HK-2 (cell line): Measurements from ENCODE around the gene RASL10A.

Experiments used
- DNase-seq: peaks from one replicate; pipeline ENCODE4 v3.0.0-alpha.2; 2018; ENCODE audit not compliant: unreplicated experiment

Gene RASL10A

GRCh38 chr22:29323641-29324040 is 8.1 kb upstream of the RASL10A start:
- no peak for DNase-seq

- no peak for DNase-seq
These were observed 5.0 kb upstream of the RASL10A start for GRCh38 chr22:29320546-29320945.

- no peak for DNase-seq
These were observed 3.6 kb upstream of the RASL10A start for GRCh38 chr22:29319072-29319471.

DNA sequence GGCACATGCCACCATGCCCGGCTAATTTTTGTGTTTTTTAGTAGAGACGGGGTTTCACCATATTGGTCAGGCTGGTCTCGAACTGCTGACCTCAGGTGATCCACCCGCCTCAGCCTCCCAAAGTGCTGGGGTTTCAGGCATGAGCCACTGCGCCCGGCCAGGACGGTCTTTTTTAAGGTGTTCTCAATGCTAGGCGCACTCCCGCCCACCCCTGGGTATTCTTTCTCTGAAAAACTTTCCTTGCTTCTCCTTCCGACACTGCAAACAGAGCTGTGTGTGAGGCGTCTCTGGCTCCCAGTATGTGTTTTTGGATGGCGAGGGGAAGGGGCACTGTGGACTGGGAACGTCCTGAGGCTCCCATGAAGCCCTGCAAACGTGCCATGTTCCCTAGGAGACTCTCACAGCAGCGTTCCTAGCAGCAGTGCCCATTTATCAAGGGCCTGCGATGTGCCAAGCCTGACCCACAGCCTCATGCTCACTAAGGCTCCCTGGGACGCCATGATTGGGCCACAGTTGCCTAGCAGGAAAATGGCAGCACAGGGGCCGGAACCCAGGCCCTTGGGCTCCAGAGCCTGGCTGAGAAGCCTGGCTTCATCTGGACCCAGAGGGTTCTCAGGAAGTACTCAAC is 2.4 kb upstream of the RASL10A start:
- no peak for DNase-seq

DNA sequence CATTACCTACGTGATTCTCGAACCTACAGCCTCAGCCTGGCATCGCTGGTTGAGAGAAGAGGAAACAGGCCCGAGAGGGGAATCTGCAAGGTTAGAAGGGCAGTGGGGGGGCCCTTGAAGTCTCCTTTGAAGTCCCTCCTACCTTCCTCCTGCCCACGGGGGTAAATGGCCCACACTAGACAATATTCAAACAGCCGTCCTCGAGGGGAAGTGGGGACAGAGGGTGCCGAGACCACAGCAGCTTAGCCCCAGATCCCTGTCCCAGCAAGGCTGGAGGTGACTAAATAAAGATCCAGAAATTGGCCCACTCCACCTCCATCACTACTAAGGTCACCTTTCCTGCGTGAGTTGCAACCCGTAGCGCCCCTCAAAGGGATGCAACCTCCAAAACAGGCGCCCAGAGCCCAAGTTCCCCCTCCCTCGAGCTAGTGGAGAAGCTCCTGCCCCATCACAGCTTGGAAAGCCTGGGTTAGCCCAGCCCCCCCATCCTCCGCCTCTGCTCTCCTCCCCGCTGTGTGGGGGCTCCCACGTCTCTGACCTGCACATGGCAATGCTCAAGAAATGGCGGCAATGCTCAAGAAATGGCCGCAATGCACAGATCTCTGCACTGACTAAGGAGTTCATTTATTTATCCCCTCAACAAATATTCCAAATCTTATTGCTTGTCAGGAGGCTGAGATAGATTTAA is 788 bp upstream of the RASL10A start:
- DNase-seq, result no peak

DNA sequence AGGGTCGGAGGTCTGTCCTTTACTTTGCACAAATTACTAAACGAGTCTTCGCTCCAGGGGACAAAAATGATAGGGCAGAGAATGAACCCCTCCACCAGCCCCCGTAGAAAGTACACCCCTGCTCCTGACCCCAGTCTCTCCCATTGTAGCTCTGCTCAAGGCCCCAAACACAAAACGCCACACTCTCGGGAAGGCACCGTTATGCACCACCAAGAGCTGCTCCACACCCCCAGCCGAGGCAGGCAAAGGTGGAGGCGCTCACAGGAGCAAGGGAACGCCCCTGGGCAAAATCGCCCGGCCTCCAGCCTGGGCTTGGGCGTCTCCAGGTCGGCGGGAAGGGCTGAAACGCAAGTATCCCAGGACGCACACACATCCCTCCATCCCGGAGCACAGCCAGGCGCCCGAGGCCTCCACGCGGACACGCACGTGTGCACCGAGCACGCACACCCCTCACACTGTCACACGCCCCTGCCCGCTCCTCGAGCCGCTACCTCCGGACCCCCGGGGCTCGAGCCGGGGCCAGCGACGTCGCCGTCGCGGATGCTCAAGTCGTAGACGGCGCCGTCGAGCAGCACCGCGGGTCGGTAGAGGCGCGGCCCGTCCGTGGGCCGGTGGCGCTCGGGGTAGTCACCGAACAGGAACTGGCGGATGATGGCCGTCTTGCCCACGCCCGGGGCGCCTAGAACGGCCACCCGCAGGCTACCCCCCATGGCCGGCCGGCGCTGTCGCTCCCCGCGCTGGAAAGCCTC is 786 bp downstream of the RASL10A start:
- DNase-seq, result peak; percentile 16

- peak; percentile 14 for DNase-seq
These were observed 1.7 kb downstream of the RASL10A start for GRCh38 chr22:29313576-29314466.

- DNase-seq, result peak; percentile 71
These were observed 2.3 kb downstream of the RASL10A start for GRCh38 chr22:29313126-29313575.

DNA sequence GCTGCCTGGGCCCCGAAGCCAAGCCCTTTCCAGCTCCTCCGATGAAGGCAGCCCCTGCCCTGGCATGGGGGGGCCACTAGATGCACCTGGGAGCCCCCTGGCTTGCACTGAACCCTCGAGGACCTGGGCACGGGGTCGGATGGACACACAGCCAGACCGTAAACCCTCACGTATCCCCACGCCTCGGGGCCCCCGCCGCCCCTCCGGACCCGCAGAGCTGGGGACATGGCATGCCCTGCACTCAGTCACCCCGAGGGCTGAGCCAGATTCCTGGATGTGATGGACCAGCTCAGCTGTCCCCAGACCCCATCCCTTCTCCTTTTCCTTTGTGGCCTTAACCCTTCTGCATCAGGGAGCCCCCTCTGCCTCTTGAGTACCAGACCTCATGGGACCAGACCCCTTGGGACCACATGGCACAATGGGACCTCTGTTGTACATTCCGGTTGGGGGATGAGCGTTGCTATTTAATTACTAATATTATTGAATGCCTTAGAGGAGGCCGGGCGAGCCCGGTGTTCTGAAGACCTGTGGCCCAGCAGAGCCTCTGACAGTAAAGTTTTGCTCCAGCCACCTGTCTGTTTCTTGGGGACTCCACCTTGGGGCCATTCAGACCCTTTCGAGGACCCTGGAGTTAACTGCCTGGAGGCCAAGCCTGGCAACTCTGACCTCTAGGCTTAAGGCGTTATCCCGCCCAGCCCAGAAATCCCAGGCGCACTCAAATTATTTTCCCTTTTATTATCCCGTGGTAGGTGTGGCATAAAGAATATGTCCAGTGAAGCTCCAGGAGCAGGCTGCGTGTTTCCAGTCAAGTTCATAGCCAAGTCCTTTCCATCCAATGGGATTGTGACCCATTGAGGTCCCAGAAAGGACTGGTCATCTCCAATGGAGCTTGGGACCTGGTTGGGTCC is 3.0 kb downstream of the RASL10A start:
- DNase-seq, result no peak

DNA sequence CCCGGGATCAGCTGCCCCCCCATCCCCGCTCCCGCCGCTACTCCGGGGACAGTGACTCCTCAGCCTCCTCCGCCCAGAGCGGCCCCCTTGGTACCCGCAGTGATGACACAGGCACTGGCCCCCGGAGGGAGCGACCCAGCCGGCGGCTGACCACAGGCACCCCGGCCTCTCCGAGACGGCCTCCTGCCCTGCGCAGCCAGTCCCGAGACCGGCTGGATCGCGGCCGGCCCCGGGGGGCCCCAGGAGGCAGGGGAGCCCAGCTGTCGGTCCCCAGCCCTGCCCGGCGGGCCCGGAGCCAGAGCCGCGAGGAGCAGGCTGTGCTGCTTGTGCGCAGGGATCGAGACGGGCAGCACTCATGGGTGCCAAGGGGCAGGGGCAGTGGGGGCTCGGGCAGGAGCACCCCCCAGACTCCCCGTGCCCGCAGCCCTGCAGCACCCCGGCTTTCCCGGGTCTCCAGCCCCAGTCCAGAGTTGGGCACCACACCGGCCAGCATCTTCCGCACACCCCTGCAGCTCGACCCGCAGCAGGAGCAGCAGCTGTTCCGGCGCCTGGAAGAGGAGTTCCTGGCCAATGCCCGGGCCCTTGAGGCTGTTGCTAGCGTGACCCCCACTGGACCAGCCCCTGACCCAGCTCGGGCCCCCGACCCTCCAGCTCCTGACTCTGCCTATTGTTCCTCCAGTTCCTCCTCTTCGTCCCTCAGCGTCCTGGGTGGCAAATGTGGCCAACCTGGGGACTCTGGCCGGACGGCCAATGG is 3.9 kb downstream of the RASL10A start:
- DNase-seq, result no peak

DNA sequence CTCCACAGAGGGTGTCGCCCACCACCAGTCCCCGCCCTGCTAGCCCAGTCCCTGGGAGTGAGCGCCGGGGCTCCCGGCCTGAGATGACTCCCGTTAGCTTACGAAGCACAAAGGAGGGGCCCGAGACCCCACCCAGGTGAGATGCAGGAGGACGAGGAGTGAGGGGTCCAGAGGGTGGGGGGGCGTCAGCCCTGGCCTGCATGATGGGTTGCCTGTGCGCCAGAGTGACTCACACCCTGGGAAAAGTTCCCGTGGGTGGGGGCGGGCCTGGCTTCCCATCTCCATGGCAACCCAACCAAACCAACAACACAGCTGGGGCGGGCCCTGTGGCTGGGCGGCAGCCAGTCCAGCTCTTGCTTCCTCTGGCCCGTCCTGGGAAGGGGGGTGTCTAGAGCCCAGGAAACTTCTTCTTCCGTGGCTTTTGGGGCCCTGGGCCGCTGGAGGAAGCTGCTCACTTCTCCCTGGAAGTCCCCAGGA is 4.6 kb downstream of the RASL10A start:
- peak; percentile 95 for DNase-seq

GRCh38 chr22:29310065-29310862 is 5.2 kb downstream of the RASL10A start:
- DNase-seq, result no peak

GRCh38 chr22:29309332-29310064 is 6.0 kb downstream of the RASL10A start:
- DNase-seq, result no peak

DNA sequence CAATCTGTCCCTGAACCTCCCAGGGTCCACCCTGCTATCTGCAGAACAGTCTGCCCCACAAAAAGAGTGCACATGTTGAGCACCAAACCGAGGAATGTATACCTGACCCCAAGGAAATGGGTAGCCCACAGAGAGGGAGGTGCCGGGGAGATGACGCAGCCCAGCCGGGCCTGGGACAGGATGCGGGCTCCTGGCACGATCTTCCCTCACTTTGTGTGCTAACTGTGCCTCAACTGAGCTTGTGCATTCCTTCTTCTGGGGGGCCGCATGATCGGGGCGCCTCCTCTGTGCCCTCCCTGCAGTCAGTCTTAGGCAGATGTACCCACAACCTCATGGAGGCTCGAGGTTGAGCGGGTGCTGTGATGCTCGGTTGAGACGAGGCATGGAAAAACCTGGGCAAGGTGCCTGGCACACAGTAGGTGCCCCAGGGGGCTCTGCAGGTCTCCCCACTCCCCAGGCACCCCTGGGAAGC is 6.7 kb downstream of the RASL10A start:
- DNase-seq, result peak; percentile 16

GRCh38 chr22:29308148-29308790 is 7.2 kb downstream of the RASL10A start:
- DNase-seq, result no peak

- DNase-seq, result no peak
These were observed 7.8 kb downstream of the RASL10A start for GRCh38 chr22:29307596-29308147.

- DNase-seq, result peak; percentile 71
These were observed 8.5 kb downstream of the RASL10A start for GRCh38 chr22:29306835-29307595.
